GM12891 (cell line): Measurements from ENCODE around the gene BORCS8.
"Not testable (repeated sequence)": the region's sequence is repeated elsewhere in the genome, so short reads cannot be mapped to it uniquely, and the experiment has no call there.

Experiments used
- DNase-seq: peaks from one replicate; pipeline ENCODE4 v3.0.0; 2011; ENCODE audit warnings: low spot score; ENCODE audit not compliant: insufficient read length
- FAIRE-seq: peaks from 2 replicates; lab custom pipeline; 2011; peaks lifted over from hg19 to GRCh38; lab: Jason Lieb, UNC
- PAX5 ChIP-seq: IDR thresholded peaks from 2 replicates; pipeline ENCODE4 v1.6.1; 2011; ENCODE audit warnings: low read length, moderate library complexity, mild to moderate bottlenecking; ENCODE audit not compliant: insufficient read depth, severe bottlenecking
- POLR2A ChIP-seq: IDR thresholded peaks from 2 replicates; pipeline ENCODE4 v1.6.1; 2011; ENCODE audit warnings: low read depth, low read length, control low read depth
- POLR2AphosphoS5 ChIP-seq: IDR thresholded peaks from 2 replicates; pipeline ENCODE4 v1.6.1; 2011; ENCODE audit warnings: low read depth, low read length, control low read depth
- POU2F2 ChIP-seq: IDR thresholded peaks from 2 replicates; pipeline ENCODE4 v1.6.1; 2011; ENCODE audit warnings: low read depth, mild to moderate bottlenecking, control low read depth, low read length, moderate library complexity
- SPI1 ChIP-seq: IDR thresholded peaks from 2 replicates; pipeline ENCODE4 v1.6.1; 2011; ENCODE audit warnings: low read depth, low read length, control low read depth
- TAF1 ChIP-seq: IDR thresholded peaks from 2 replicates; pipeline ENCODE4 v1.6.1; 2011; ENCODE audit warnings: low read depth, low read length, control low read depth

Gene BORCS8

GRCh38 chr19:19152668-19153384 lies 39.1 kb downstream of the BORCS8 start:
- DNase-seq (no peak), FAIRE-seq (no peak)
- TF ChIP-seq PAX5, result no peak
- TF ChIP-seq TAF1, result no peak
- TF ChIP-seq POLR2AphosphoS5, result no peak
- TF ChIP-seq POLR2A, result no peak
- TF ChIP-seq SPI1, result no peak
- TF ChIP-seq POU2F2, result no peak

- TF ChIP-seq TAF1 (no peak), POLR2AphosphoS5 (no peak), SPI1 (no peak), POU2F2 (no peak)
- FAIRE-seq (peak; percentile 91), DNase-seq (no peak)
These were observed 40.5 kb downstream of the BORCS8 start for GRCh38 chr19:19151418-19151817.

GRCh38 chr19:19149435-19149834 lies 42.5 kb downstream of the BORCS8 start:
- no peak for DNase-seq
- no peak for FAIRE-seq
- TF ChIP-seq SPI1, result no peak
- TF ChIP-seq PAX5, result no peak
- TF ChIP-seq POLR2A, result no peak
- no peak for TF ChIP-seq POLR2AphosphoS5
- no peak for TF ChIP-seq TAF1
- no peak for TF ChIP-seq POU2F2

- FAIRE-seq, DNase-seq: not testable (repeated sequence)
These were observed 43.4 kb downstream of the BORCS8 start for GRCh38 chr19:19148504-19148903.

GRCh38 chr19:19147344-19147743 lies 44.6 kb downstream of the BORCS8 start:
- no peak for FAIRE-seq
- no peak for DNase-seq
- TF ChIP-seq POU2F2, result no peak
- TF ChIP-seq POLR2AphosphoS5, result no peak
- TF ChIP-seq SPI1, result no peak
- TF ChIP-seq PAX5, result no peak
- TF ChIP-seq POLR2A, result no peak
- no peak for TF ChIP-seq TAF1

- DNase-seq (no peak), FAIRE-seq (peak; percentile 26)
- TF ChIP-seq PAX5, result no peak
- no peak for TF ChIP-seq POU2F2
- TF ChIP-seq TAF1, result no peak
These were observed 45.1 kb downstream of the BORCS8 start for GRCh38 chr19:19146865-19147264.

GRCh38 chr19:19145684-19146608 lies 46.0 kb downstream of the BORCS8 start:
- peak; percentile 83 for DNase-seq
- no peak for TF ChIP-seq PAX5
- no peak for TF ChIP-seq POLR2A
- peak; percentile 73 for FAIRE-seq

- DNase-seq, result no peak
- FAIRE-seq, result no peak
- TF ChIP-seq POLR2A, result no peak
- no peak for TF ChIP-seq POU2F2
- TF ChIP-seq POLR2AphosphoS5, result no peak
- no peak for TF ChIP-seq PAX5
- no peak for TF ChIP-seq SPI1
- no peak for TF ChIP-seq TAF1
These were observed 46.7 kb downstream of the BORCS8 start for GRCh38 chr19:19145281-19145680.

GRCh38 chr19:19142347-19142746 lies 49.6 kb downstream of the BORCS8 start:
- TF ChIP-seq PAX5 (no peak), POU2F2 (no peak)
- DNase-seq (no peak), FAIRE-seq (no peak)

GRCh38 chr19:19140476-19140875 lies 51.5 kb downstream of the BORCS8 start:
- DNase-seq (no peak), FAIRE-seq (no peak)
- TF ChIP-seq PAX5 (no peak), TAF1 (no peak), SPI1 (no peak), POLR2AphosphoS5 (no peak), POLR2A (no peak), POU2F2 (no peak)
